COR-L47 (cell line): Measurements from ENCODE around the gene BAD.

Source experiments
- DNase-seq: peaks from one replicate; lab custom pipeline; 2025; lab: John Stamatoyannopoulos, UW

BAD gene

GRCh38 chr11:64275841-64276240, 8.6 kb downstream of the BAD start:
- DNase-seq, result no peak

DNA sequence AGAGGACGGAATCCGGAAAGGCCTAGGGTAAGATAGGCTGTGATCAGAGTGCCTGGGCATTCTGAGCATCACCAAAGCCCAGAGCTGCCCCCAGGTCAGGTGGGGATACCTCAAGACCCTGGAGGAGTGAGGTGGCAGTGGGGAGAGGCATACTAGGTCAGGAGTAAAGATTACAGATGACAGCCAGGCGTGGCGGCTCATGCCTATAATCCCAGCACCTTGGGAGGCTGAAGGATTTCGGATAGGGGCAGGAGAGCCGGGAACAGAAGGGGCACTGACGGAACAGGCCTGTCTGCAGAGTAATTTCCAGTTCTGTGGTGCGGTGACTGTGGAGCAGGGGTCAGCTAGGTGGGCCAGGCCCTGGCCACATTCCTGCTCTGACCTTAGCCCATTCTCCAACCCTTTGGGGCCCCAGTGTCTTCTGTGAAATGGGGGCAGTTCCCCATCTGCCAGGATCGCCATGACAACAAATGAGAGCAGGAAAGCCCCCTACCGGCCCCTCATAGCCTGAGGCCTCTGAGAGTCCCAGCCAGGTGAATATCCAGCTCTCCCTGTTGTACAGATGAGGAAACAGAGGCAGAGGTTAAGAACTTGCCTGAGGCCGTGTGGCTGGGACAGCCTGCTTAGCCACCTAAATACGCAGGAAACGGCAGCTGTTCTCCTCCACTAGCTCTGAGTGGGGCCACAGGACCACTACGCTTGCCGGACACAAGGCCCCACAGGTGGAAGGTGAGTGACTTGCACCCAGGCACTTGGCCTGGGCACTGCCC, 9.2 kb downstream of the BAD start:
- DNase-seq, result no peak

DNA sequence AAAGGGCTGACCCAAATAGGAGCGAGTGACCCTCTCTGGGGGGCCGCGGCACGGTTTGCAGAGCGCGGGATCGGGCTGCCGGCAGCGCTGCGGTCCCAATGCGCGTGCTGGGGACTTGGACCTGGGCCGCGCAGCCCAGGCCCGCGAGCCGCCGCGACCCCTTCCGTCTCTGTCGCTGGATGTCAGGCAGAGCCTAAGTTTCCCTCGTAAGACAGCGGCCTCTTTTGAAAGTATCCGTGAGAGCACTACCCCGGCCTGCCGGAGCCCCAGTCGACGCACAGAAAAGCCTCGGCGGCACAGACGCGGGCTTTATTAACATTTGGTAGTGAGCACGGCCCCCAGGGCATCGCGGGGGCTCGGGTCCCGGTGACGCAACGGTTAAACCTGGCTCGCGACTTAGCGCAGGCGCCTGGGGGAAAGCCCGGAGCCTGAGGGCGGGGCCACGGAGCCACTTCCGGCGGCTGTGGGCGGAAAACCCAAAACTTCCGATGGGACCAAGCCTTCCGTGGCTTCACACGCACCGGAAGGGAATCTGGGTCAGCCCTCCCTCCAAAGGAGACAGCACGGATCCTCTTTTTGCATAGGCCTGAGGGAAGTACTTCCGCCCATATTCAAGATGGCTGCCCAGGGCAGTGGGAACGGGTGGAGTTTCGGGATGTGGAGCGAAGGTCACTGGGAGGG, 14.8 kb downstream of the BAD start:
- peak; percentile 99 for DNase-seq

DNA sequence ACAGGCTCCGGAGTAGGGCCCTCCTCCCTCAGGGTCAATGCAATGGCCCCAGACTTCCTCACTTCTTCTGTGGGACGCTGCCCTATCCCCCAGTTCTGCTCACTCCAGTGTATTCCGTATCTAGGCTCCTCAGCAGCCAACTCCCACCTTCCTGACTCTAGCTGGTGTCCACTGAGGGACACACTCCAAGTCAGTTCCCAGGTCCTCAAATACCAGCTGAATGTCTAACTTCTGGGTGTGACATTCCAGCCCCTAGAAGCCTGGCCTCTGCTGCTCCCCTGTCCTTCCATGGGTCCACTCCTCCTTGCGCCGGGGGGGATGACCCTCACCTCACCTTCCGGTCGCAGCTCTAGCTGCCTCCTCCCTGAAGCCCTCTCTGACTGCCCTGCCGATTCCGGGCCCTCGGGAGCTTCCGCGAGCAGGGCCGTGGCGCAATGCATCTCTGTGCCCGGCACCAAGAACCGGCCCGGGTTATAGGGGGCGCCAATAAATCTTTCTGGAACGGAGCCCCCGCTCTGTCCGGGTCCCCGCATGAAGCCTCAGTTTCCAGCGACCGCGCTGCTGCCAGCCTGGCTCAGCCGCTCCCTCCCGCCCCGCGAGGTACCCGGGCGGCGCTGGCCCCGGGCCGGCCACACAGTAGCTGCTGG, 15.4 kb downstream of the BAD start:
- no peak for DNase-seq

- DNase-seq, result no peak
Observed at GRCh38 chr11:64268025-64268892, 16.2 kb downstream of the BAD start.

DNA sequence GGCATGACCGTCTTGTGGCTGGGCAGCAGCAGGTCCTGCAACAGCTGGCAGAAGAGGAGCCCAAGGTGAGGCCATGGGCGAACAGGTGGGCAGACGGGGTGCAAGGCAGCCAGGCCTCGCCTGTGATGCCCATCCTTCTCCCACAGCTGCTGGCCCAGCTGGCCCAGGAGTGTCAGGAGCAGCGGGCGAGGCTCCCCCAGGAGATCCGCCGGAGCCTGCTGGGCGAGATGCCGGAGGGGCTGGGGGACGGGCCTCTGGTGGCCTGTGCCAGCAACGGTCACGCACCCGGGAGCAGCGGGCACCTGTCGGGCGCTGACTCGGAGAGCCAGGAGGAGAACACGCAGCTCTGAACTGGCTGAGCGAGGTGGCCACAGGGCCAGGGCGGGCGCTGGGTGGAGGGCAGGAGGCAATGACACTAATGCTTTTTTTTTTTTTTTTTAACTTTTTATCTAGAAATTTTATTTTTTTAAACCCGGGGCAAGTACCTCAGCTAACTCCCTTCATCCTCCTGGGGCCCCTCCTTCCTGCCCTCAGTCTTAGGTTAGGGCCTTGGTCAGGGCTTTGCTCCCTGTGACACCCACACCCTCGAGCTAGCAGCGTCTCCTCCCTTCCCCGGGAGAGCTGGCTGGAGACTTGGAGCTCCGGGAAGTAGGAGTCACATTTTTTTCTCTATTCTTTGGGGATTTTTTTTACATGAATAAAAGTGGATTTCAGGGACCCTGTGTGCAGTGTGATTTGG, 17.1 kb downstream of the BAD start:
- no peak for DNase-seq

- no peak for DNase-seq
Observed at GRCh38 chr11:64266339-64266738, 18.1 kb downstream of the BAD start.

DNA sequence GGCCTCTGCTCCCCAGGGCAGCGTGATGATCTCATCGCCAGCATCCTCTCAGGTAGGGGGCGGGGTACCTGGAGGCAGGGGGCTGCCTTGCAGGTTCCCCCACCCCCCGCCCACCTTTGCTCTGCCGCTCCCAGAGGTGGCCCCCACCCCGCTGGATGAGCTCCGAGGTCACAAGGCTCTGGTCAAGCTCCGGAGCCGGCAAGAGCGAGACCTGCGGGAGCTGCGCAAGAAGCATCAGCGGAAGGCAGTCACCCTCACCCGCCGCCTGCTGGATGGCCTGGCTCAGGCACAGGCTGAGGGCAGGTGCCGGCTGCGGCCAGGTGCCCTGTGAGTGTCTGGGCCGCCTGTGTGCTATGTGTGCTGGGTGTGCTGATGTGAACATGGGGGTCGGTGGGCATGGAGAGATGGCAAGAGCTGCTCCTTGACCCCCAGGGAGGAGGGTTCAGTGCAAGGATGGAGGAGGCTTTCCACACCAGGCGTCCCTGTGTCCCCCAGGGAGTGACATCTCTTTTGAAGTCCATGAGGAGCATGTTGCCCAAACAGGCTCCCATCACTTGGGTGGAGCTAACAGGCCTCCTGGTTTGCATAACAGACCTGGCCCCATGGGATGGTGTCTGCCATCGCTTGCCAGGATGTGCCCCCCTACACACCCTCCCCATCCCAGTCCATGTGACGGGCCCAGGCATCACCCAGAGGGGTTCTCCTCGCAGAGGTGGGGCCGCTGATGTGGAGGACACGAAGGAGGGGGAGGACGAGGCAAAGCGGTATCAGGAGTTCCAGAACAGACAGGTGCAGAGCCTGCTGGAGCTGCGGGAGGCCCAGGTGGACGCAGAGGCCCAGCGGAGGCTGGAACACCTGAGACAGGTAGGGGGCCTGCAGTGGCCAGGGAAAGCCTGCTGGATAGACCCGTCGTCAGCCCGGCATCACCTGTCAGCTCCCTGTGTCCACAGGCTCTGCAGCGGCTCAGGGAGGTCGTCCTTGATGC, 19.0 kb downstream of the BAD start:
- DNase-seq, result no peak

DNA sequence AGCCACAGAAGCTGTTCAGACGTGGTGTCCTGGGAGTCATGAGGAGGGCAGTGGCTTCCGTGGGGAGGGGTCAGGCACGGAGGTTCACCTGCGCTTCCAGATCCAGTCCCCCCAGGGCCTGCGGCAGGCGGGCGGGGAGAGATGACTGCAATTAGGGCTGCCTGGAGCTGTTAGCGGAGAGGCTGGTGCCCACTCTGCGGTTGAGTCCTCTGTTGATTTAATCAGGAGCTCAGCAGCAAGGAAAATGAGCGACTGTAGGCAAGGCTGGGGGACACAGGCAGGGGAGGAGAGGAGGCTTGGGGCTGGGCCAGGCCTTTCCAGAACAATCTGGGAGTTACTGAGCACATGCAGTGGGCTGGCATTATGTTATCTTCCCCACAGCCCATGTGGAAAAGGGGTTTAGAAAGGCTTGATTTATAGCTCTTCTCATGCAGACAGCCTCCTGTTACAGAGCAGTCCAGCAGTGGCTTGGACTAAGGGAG, 20.1 kb downstream of the BAD start:
- DNase-seq, result no peak

DNA sequence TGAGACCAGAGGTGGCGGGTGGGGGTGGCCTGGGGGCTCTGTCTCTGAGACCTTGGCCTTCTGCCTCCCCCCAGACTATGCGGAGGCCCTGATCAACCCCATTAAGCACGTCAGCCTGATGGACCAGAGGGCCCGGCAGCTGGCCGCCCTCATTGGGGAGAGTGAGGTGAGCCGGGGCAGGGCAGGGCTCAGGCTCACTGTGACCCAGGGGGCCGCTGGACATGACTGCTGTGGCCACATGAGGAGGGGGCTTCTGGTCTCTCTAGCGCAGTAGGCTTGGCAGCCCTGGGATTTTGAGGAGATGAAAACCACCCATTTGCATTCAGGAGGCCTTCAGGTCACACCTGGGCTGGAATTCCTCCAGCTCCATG, 20.5 kb downstream of the BAD start:
- DNase-seq, result no peak

- DNase-seq, result no peak
Observed at GRCh38 chr11:64263021-64263946, 21.2 kb downstream of the BAD start.

- no peak for DNase-seq
Observed at GRCh38 chr11:64262271-64263002, 22.0 kb downstream of the BAD start.

- DNase-seq, result no peak
Observed at GRCh38 chr11:64261556-64262080, 22.8 kb downstream of the BAD start.

- no peak for DNase-seq
Observed at GRCh38 chr11:64260147-64260708, 24.2 kb downstream of the BAD start.

DNA sequence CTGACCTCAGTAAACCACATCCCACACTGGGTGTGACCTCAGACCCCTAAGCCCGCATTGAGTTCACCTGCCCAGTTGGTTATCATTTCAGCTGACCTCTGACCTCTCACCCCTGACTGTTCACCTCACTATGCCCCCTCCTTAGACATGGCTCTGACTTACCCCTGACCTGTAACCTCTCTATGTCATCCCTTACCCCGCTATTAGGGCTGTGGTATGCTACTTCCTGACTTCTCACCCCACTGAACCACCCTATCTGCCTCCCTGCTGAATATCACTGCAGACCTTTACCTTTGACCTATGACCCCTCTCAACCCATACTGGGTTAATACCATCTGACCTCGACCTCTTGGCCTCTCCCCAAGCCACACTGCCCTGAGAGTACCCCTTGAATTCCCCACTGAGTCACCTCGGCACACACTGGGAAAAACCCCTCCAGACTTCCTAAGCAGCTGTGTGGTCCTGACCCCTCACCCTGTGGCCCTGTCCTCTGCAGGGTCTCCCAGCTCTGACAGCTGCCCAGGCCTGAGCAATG, 24.9 kb downstream of the BAD start:
- no peak for DNase-seq

DNA sequence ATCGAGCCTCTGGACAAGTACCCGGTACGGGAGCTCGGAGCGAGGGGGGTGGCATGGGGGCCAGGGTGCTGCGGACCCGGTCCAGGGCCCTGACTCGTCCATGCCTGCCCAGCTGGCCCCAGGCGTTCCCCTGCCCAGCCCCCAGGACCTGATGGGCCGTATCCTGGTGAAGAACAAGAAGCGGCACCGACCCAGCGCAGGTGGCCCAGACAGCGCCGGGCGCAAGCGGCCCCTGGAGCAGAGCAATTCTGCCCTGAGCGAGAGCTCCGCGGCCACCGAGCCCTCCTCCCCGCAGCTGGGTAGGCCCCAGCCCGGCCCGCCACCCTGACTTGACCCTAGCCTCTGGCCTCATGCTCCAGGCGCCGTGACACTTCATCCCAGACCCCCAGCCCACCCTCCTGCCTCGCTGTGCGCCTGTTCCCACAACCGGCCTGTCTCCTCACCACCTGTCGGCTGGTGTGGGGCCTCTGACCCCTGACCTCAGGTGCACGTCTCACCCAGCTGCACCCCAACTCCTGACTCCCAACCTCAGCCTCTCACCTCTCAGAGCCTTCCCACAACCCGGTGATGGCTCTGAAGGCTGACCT, 25.4 kb downstream of the BAD start:
- DNase-seq, result no peak

DNA sequence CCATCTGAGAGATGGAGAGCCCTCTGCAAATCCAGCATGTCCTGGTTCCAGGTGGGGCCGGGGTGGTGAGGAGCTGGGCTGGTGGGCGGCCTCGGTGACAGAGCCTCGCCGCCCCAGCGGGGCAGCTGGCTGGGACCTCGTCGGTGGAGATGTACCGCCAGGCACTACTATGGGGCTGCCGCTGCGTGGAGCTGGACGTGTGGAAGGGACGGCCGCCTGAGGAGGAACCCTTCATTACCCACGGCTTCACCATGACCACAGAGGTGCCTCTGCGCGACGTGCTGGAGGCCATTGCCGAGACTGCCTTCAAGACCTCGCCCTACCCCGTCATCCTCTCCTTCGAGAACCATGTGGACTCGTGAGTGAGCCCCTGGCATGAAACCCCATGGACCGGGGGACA, 26.1 kb downstream of the BAD start:
- no peak for DNase-seq
